Astrocyte (in vitro differentiated cells and primary cell): ENCODE measurements around the gene KCNMA1. TPM values are rescaled to one million over a fixed set of nuclear protein-coding genes. Genes with fewer than 3 reads are reported as not detected.

Experiments
- DNase-seq: peaks from one replicate; pipeline ENCODE4 v3.0.0-alpha.2; 2010; ENCODE audit warnings: low read depth
- FAIRE-seq: peaks from 2 replicates; lab custom pipeline; 2011; peaks lifted over from hg19 to GRCh38; lab: Jason Lieb, UNC
- H2AFZ ChIP-seq: 2 replicates; pipeline ENCODE4 v1.6.0; 2012; ENCODE audit warnings: low read depth, low read length, inconsistent platforms
- H3K27ac ChIP-seq: 2 replicates; pipeline ENCODE4 v1.5.1; 2011; ENCODE audit warnings: low read depth, low read length, inconsistent platforms
- H3K27me3 ChIP-seq: 2 replicates; pipeline ENCODE4 v1.6.0; 2011; ENCODE audit warnings: low read length, inconsistent platforms; ENCODE audit not compliant: insufficient read depth
- H3K36me3 ChIP-seq: 2 replicates; pipeline ENCODE4 v1.5.1; 2011; ENCODE audit warnings: low read length, inconsistent platforms; ENCODE audit not compliant: insufficient read depth
- H3K4me1 ChIP-seq: 2 replicates; pipeline ENCODE4 v1.5.1; 2011; ENCODE audit warnings: low read length, inconsistent platforms; ENCODE audit not compliant: insufficient read depth
- H3K4me2 ChIP-seq: 2 replicates; pipeline ENCODE4 v1.6.0; 2012; ENCODE audit warnings: low read length, inconsistent platforms
- H3K4me3 ChIP-seq: 2 replicates; pipeline ENCODE4 v1.5.1; 2011; ENCODE audit warnings: low read depth, mild to moderate bottlenecking, low read length, inconsistent platforms; ENCODE audit not compliant: insufficient read depth
- H3K79me2 ChIP-seq: 2 replicates; pipeline ENCODE4 v1.6.0; 2012; ENCODE audit warnings: mild to moderate bottlenecking, low read length, inconsistent platforms; ENCODE audit not compliant: insufficient read depth
- H3K9ac ChIP-seq: 2 replicates; pipeline ENCODE4 v1.6.0; 2012; ENCODE audit warnings: mild to moderate bottlenecking, low read length, inconsistent platforms
- H3K9me3 ChIP-seq: 2 replicates; pipeline ENCODE4 v1.5.1; 2012; ENCODE audit warnings: low read depth, mild to moderate bottlenecking, low read length, inconsistent platforms; ENCODE audit not compliant: insufficient read depth
- H4K20me1 ChIP-seq: 2 replicates; pipeline ENCODE4 v1.6.0; 2012; ENCODE audit warnings: low read length, inconsistent platforms; ENCODE audit not compliant: insufficient read depth
- H3K27ac Mint-ChIP-seq: one replicate; pipeline ENCODE4 v1.8.0; 2021; ENCODE audit warnings: mild to moderate bottlenecking, mixed read lengths; ENCODE audit not compliant: unreplicated experiment
- H3K27me3 Mint-ChIP-seq: one replicate; pipeline ENCODE4 v1.8.0; 2021; ENCODE audit warnings: low read depth, mixed read lengths; ENCODE audit not compliant: unreplicated experiment
- H3K36me3 Mint-ChIP-seq: one replicate; pipeline ENCODE4 v1.8.0; 2021; ENCODE audit warnings: low read depth, mixed read lengths; ENCODE audit not compliant: unreplicated experiment
- H3K4me1 Mint-ChIP-seq: one replicate; pipeline ENCODE4 v1.8.0; 2021; ENCODE audit warnings: low read depth, mixed read lengths; ENCODE audit not compliant: unreplicated experiment
- H3K4me3 Mint-ChIP-seq: one replicate; pipeline ENCODE4 v1.8.0; 2021; ENCODE audit warnings: mild to moderate bottlenecking, moderate library complexity, mixed read lengths; ENCODE audit not compliant: unreplicated experiment
- H3K9me3 Mint-ChIP-seq: one replicate; pipeline ENCODE4 v1.8.0; 2021; ENCODE audit warnings: mild to moderate bottlenecking, mixed read lengths; ENCODE audit not compliant: unreplicated experiment
- CTCF ChIP-seq: IDR thresholded peaks from 2 replicates; pipeline ENCODE4 v1.5.1; 2011; ENCODE audit warnings: low read depth, mild to moderate bottlenecking, inconsistent platforms, low read length, moderate library complexity; ENCODE audit not compliant: insufficient read depth
- EZH2 ChIP-seq: IDR thresholded peaks from 2 replicates; pipeline ENCODE4 v1.6.1; 2012; ENCODE audit warnings: mild to moderate bottlenecking, low read length, inconsistent platforms; ENCODE audit not compliant: insufficient read depth
- total RNA-seq: library from RNA; stranded (reverse); gene quantifications from 2 replicates; pipeline ENCODE4 v1.2.1, GENCODE V29; 2021

The KCNMA1 gene
- total RNA-seq, 1 donor from 2014 or later: 45.8 TPM

GRCh38 chr10:77593771-77594470 is 43.7 kb downstream of the KCNMA1 start:
- no peaks in the 10 kb centered on the region for H3K27me3 ChIP-seq
- H3K36me3 ChIP-seq: no peaks in the 10 kb centered on the region
- H3K4me2 ChIP-seq: no peak overlapping the region
- Mint-ChIP-seq H3K4me1 (peaks cover 13% of the 10 kb centered on the region), H3K27ac (no peak overlapping the region), H3K27me3 (no peaks in the 10 kb centered on the region), H3K4me3 (no peak overlapping the region), H3K9me3 (no peaks in the 10 kb centered on the region), H3K36me3 (peaks cover 12% of the 10 kb centered on the region)
- FAIRE-seq (no peak), DNase-seq (no peak)
- peak overlapping the region; percentile 77 for H3K27ac ChIP-seq
- peaks cover 33% of the 10 kb centered on the region for H3K79me2 ChIP-seq
- no peaks in the 10 kb centered on the region for H4K20me1 ChIP-seq
- TF ChIP-seq CTCF: no peak
- no peak for TF ChIP-seq EZH2
- no peak overlapping the region for H3K4me3 ChIP-seq
- H3K9ac ChIP-seq: no peak overlapping the region
- H3K4me1 ChIP-seq: peaks cover 15% of the 10 kb centered on the region
- H3K9me3 ChIP-seq: no peaks in the 10 kb centered on the region
- H2AFZ ChIP-seq: no peak overlapping the region

- Mint-ChIP-seq H3K27me3 (no peaks in the 10 kb centered on the region), H3K36me3 (peaks cover 17% of the 10 kb centered on the region), H3K27ac (no peak overlapping the region), H3K9me3 (peaks cover 3% of the 10 kb centered on the region), H3K4me3 (no peak overlapping the region), H3K4me1 (peaks cover 13% of the 10 kb centered on the region)
- H3K27ac ChIP-seq: peak overlapping the region; percentile 77
- no peaks in the 10 kb centered on the region for H3K9me3 ChIP-seq
- H3K4me3 ChIP-seq: no peak overlapping the region
- peak; percentile 99 for FAIRE-seq
- H2AFZ ChIP-seq: peak overlapping the region; percentile 44
- no peaks in the 10 kb centered on the region for H4K20me1 ChIP-seq
- peaks cover 36% of the 10 kb centered on the region for H3K79me2 ChIP-seq
- H3K4me1 ChIP-seq: peaks cover 15% of the 10 kb centered on the region
- DNase-seq: peak; percentile 91
- H3K9ac ChIP-seq: peak overlapping the region; percentile 29
- H3K36me3 ChIP-seq: no peaks in the 10 kb centered on the region
- H3K4me2 ChIP-seq: peak overlapping the region; percentile 50
- TF ChIP-seq CTCF (no peak), EZH2 (no peak)
- no peaks in the 10 kb centered on the region for H3K27me3 ChIP-seq
Observed at GRCh38 chr10:77592946-77593636, 44.5 kb downstream of the KCNMA1 start.
